ENCODE results near the gene INPP4B.

The INPP4B gene

DNA sequence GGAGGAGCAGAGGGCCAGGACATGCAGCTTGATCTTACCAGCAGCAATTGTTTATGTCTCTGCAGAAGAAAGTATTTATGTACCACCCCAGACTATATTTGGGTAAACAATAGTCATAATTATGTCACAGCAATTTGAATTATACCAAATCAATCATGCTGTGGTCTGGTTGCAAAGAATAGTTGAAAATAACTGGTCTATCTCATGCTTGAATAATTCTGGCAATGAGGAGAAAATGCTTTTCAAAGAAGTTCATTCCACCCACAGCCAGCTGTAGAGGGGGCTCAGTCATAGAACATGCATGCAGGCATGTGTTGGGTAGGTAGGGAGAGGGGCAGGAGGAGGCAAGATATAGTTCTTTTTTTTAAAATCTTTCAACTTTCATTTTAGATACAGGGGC is 810.5 kb downstream of the INPP4B start:
- H3K36me3 ChIP-seq (ENCODE audit: insufficient read depth, low read depth, low read length) = no peaks in the 10 kb centered on the region
- no peaks in the 10 kb centered on the region for H3K4me1 ChIP-seq (ENCODE audit: insufficient read depth, low read length)
- no peak overlapping the region for H3K9ac ChIP-seq (ENCODE audit: low read depth, low read length)
- no peak overlapping the region for H3K4me3 ChIP-seq (ENCODE audit: low read length)
- no peaks in the 10 kb centered on the region for H3K9me3 ChIP-seq (ENCODE audit: insufficient read depth, low read depth, low read length)
- H3K27me3 ChIP-seq (ENCODE audit: insufficient read depth, low read length) = no peaks in the 10 kb centered on the region
- H3K27ac ChIP-seq (ENCODE audit: low read length) = no peak overlapping the region

DNA sequence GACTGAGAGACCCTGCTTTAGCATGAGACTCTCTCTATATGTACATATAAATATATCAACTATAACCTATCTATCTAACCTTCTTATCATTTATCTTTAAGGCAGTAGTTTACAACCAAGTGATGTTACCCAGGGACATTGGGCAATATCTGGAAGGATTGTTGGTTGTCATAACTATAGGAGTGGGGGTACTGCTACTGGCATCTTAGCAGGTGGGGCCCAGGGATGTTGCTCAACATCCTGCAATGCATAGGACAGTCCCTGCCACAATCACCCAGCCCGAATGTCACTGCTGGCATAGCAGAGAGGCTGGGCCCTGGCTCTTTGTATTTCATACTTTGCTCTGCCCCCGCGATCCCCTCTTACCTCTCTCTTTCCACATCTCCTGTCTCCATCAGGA is 812.0 kb downstream of the INPP4B start:
- no peaks in the 10 kb centered on the region for H3K27me3 ChIP-seq (ENCODE audit: insufficient read depth, low read length)
- no peaks in the 10 kb centered on the region for H3K4me1 ChIP-seq (ENCODE audit: insufficient read depth, low read length)
- no peak overlapping the region for H3K9ac ChIP-seq (ENCODE audit: low read depth, low read length)
- H3K36me3 ChIP-seq (ENCODE audit: insufficient read depth, low read depth, low read length) = no peaks in the 10 kb centered on the region
- no peak overlapping the region for H3K27ac ChIP-seq (ENCODE audit: low read length)
- H3K4me3 ChIP-seq (ENCODE audit: low read length) = no peak overlapping the region
- H3K9me3 ChIP-seq (ENCODE audit: insufficient read depth, low read depth, low read length) = no peaks in the 10 kb centered on the region

DNA sequence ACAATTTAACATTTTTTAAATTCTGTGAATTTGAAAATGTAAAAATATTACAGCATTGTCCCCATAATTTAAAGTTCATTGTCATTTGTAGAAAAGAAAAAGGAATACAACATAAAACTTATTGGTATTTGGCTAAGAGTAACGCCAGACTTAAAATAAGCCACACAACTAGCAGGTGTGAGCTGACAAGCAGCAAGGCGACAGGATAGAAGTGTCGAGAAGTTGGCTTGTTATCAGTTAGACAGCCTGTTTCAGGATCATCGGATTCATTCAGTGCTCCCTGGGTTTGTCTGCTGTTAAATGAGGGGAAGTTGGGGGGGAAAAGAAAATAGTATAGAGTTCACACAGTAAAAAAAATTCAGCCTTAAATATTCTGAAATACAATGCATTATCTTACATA is 816.1 kb downstream of the INPP4B start:
- Histone ChIP-seq H3K4me1 (ENCODE audit: insufficient read depth, low read length) (no peaks in the 10 kb centered on the region), H3K9ac (ENCODE audit: low read depth, low read length) (no peak overlapping the region), H3K36me3 (ENCODE audit: insufficient read depth, low read depth, low read length) (no peaks in the 10 kb centered on the region), H3K27me3 (ENCODE audit: insufficient read depth, low read length) (no peaks in the 10 kb centered on the region), H3K27ac (ENCODE audit: low read length) (no peak overlapping the region), H3K9me3 (ENCODE audit: insufficient read depth, low read depth, low read length) (no peaks in the 10 kb centered on the region), H3K4me3 (ENCODE audit: low read length) (no peak overlapping the region)

- H3K36me3 ChIP-seq (ENCODE audit: insufficient read depth, low read depth, low read length) = no peaks in the 10 kb centered on the region
- no peak overlapping the region for H3K9ac ChIP-seq (ENCODE audit: low read depth, low read length)
- no peak overlapping the region for H3K4me3 ChIP-seq (ENCODE audit: low read length)
- no peaks in the 10 kb centered on the region for H3K27me3 ChIP-seq (ENCODE audit: insufficient read depth, low read length)
- no peak overlapping the region for H3K27ac ChIP-seq (ENCODE audit: low read length)
- H3K9me3 ChIP-seq (ENCODE audit: insufficient read depth, low read depth, low read length) = no peaks in the 10 kb centered on the region
- no peaks in the 10 kb centered on the region for H3K4me1 ChIP-seq (ENCODE audit: insufficient read depth, low read length)
Observed at GRCh38 chr4:142021761-142022160, 824.3 kb downstream of the INPP4B start.

GRCh38 chr4:142021181-142021580 is 824.9 kb downstream of the INPP4B start:
- H3K9me3 ChIP-seq (ENCODE audit: insufficient read depth, low read depth, low read length) = no peaks in the 10 kb centered on the region
- no peaks in the 10 kb centered on the region for H3K27me3 ChIP-seq (ENCODE audit: insufficient read depth, low read length)
- H3K36me3 ChIP-seq (ENCODE audit: insufficient read depth, low read depth, low read length) = no peaks in the 10 kb centered on the region
- H3K9ac ChIP-seq (ENCODE audit: low read depth, low read length) = no peak overlapping the region
- no peak overlapping the region for H3K27ac ChIP-seq (ENCODE audit: low read length)
- H3K4me3 ChIP-seq (ENCODE audit: low read length) = no peak overlapping the region
- no peaks in the 10 kb centered on the region for H3K4me1 ChIP-seq (ENCODE audit: insufficient read depth, low read length)

DNA sequence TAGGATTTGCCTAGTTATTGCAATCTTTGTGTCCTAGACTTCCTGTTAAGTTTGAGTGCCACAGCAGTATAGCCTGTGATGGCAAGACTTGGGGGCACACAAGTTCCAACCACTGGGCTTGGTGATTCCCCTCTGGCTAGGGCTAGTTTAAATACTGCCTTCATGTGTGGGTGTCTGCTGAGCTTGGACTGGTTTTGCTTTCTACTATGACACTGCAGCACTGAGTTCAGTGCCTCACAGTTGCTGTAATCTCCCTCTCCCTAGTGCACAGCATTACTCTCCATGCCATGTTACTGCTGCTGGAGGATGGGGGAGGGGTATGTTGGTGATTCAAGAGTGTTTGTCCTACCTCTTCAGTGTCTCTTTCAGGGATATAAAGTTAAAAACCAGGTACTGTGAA is 830.1 kb downstream of the INPP4B start:
- Histone ChIP-seq H3K4me1 (ENCODE audit: insufficient read depth, low read length) (no peaks in the 10 kb centered on the region), H3K9me3 (ENCODE audit: insufficient read depth, low read depth, low read length) (no peaks in the 10 kb centered on the region)

DNA sequence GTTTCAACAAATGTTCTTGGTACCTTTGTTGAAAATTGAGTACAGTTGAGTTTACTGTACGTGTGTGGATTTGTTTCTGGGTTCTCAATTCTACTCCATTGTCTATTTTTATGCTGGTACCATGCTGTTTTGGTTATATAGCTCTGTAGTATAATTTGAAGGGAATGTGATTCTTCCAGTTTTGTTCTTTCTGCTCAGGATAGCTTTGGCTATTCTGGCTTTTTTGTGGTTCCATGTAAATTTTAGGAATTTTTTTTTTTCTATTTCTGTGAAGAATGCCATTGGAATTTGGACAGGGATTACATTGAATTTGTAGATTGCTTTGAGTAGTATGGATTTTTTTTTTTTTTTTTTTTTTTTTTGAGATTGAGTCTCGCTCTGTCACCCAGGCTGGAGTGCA is 836.4 kb downstream of the INPP4B start:
- Histone ChIP-seq H3K9me3 (ENCODE audit: insufficient read depth, low read depth, low read length) (no peaks in the 10 kb centered on the region; the same call in 1 of the 2 replicates), H3K9ac (ENCODE audit: low read depth, low read length) (no peak overlapping the region), H3K27ac (ENCODE audit: low read length) (no peak overlapping the region)

More for the DNA sequence above, 830.1 kb downstream of the INPP4B start:
- Histone ChIP-seq H3K27me3 (ENCODE audit: insufficient read depth, low read length) (no peaks in the 10 kb centered on the region), H3K4me3 (ENCODE audit: low read length) (no peak overlapping the region), H3K36me3 (ENCODE audit: insufficient read depth, low read depth, low read length) (no peaks in the 10 kb centered on the region), H3K27ac (ENCODE audit: low read length) (no peak overlapping the region), H3K9ac (ENCODE audit: low read depth, low read length) (no peak overlapping the region)

DNA sequence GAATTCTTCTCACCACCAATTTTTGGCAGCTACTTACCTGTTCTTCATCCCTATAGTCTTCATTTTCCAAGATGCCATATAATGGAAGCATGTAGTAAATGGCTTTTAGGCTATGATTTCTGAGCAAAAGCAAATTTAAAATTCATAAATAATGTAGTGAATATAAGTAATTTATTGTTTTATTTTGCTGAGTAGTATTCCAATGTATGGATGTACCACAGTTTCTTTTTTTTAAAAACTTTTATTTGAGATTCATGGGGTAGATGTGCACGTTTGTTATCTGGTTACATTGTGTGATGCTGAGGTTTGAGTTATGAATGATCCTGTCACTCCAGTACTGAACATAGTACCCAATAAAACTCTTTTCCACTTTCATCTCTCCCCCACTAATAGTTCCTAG is 840.6 kb downstream of the INPP4B start:
- Histone ChIP-seq H3K27ac (ENCODE audit: low read length) (no peak overlapping the region), H3K4me1 (ENCODE audit: insufficient read depth, low read length) (no peaks in the 10 kb centered on the region), H3K27me3 (ENCODE audit: insufficient read depth, low read length) (no peaks in the 10 kb centered on the region), H3K9ac (ENCODE audit: low read depth, low read length) (no peak overlapping the region), H3K9me3 (ENCODE audit: insufficient read depth, low read depth, low read length) (no peaks in the 10 kb centered on the region; the same call in 1 of the 2 replicates), H3K36me3 (ENCODE audit: insufficient read depth, low read depth, low read length) (no peaks in the 10 kb centered on the region), H3K4me3 (ENCODE audit: low read length) (no peak overlapping the region)

More for the DNA sequence above, 836.4 kb downstream of the INPP4B start:
- Histone ChIP-seq H3K4me3 (ENCODE audit: low read length) (no peak overlapping the region), H3K4me1 (ENCODE audit: insufficient read depth, low read length) (no peaks in the 10 kb centered on the region), H3K36me3 (ENCODE audit: insufficient read depth, low read depth, low read length) (no peaks in the 10 kb centered on the region), H3K27me3 (ENCODE audit: insufficient read depth, low read length) (no peaks in the 10 kb centered on the region)

DNA sequence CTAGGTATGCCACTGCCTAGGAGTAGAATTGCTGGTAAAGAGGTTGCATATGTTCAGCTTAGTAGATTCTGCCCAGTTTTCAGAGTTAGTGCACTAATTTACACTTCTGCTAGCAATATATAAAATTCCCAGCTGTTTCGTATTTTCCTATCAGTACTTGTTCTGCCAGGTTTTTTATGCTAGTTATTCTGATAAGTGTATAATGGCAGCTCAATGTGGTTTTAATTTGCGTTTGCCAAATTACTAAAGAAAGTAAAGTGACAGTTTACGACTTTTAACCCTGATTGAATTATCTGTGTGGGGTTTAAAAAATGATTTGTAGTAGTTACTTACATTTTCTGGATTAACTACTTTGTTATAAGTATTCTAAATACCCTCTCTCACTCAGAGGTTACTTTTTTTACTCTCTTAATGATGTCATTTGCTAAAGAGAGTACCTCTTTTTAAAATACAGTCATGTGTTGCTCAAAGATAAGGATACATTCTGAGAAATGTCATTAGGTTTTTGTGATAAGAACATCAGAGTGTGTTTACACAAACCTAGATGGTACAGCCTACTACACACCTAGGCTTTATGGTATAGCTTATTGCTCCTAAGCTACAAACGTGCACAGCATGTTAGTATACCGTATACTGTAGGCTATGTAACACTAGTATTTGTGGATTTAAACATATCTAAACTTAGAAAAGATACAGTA is 846.5 kb downstream of the INPP4B start:
- H3K9me3 ChIP-seq (ENCODE audit: insufficient read depth, low read depth, low read length) = peaks cover 38% of the 10 kb centered on the region
- H3K27me3 ChIP-seq (ENCODE audit: insufficient read depth, low read length) = no peaks in the 10 kb centered on the region
- H3K4me3 ChIP-seq (ENCODE audit: low read length) = no peak overlapping the region
- no peak overlapping the region for H3K9ac ChIP-seq (ENCODE audit: low read depth, low read length)
- no peak overlapping the region for H3K27ac ChIP-seq (ENCODE audit: low read length)
- H3K36me3 ChIP-seq (ENCODE audit: insufficient read depth, low read depth, low read length) = no peaks in the 10 kb centered on the region
- H3K4me1 ChIP-seq (ENCODE audit: insufficient read depth, low read length) = no peaks in the 10 kb centered on the region

- Histone ChIP-seq H3K36me3 (ENCODE audit: insufficient read depth, low read depth, low read length) (no peaks in the 10 kb centered on the region), H3K9me3 (ENCODE audit: insufficient read depth, low read depth, low read length) (peaks cover 45% of the 10 kb centered on the region), H3K27ac (ENCODE audit: low read length) (no peak overlapping the region), H3K27me3 (ENCODE audit: insufficient read depth, low read length) (no peaks in the 10 kb centered on the region), H3K4me3 (ENCODE audit: low read length) (no peak overlapping the region), H3K4me1 (ENCODE audit: insufficient read depth, low read length) (no peaks in the 10 kb centered on the region), H3K9ac (ENCODE audit: low read depth, low read length) (no peak overlapping the region)
Observed at GRCh38 chr4:141995056-141995455, 851.0 kb downstream of the INPP4B start.

- H3K9ac ChIP-seq (ENCODE audit: low read depth, low read length) = no peak overlapping the region
- H3K36me3 ChIP-seq (ENCODE audit: insufficient read depth, low read depth, low read length) = no peaks in the 10 kb centered on the region
- no peak overlapping the region for H3K4me3 ChIP-seq (ENCODE audit: low read length)
- H3K4me1 ChIP-seq (ENCODE audit: insufficient read depth, low read length) = no peaks in the 10 kb centered on the region
- H3K27ac ChIP-seq (ENCODE audit: low read length) = no peak overlapping the region
- H3K9me3 ChIP-seq (ENCODE audit: insufficient read depth, low read depth, low read length) = peaks cover 13% of the 10 kb centered on the region
- no peaks in the 10 kb centered on the region for H3K27me3 ChIP-seq (ENCODE audit: insufficient read depth, low read length)
Observed at GRCh38 chr4:141977433-141977832, 868.7 kb downstream of the INPP4B start.
